Left ventricle myocardium inferior (tissue), 1 donor: ENCODE results near the gene DDX1. TPM values are rescaled to one million over a fixed set of nuclear protein-coding genes. Genes with fewer than 3 reads are reported as not detected.
"Not testable (repeated sequence)": the region's sequence is repeated elsewhere in the genome, so short reads cannot be mapped to it uniquely, and the experiment has no call there.

ENCODE experiments used
- DNase-seq: peaks from one replicate; pipeline ENCODE4 v3.0.0-alpha.2; 2020
- H3K27ac ChIP-seq: fragments of 200-600 bp; replicated peaks from 2 replicates; pipeline ENCODE4 v1.8.0; 2021
- H3K27me3 ChIP-seq: fragments of 200-600 bp; 2 replicates; pipeline ENCODE4 v1.8.0; 2021; ENCODE audit warnings: low read depth
- H3K36me3 ChIP-seq: fragments of 200-600 bp; 2 replicates; pipeline ENCODE4 v1.8.0; 2021
- H3K4me1 ChIP-seq: fragments of 200-600 bp; 2 replicates; pipeline ENCODE4 v1.8.0; 2021
- H3K4me3 ChIP-seq: fragments of 200-600 bp; 2 replicates; pipeline ENCODE4 v1.8.0; 2021; ENCODE audit warnings: mild to moderate bottlenecking, moderate library complexity
- H3K9me3 ChIP-seq: fragments of 200-600 bp; replicated peaks from 2 replicates; pipeline ENCODE4 v1.8.0; 2021
- intact Hi-C: fragments of 100-400 bp; cut with micrococcal nuclease; formaldehyde crosslinking; loops from one replicate; pipeline ENCODE4 v1.11.0; 2022
- total RNA-seq: library from RNA; stranded (reverse); fragmentation: NEBNext Ultra II Directional; extraction: Animal tissue kit (Norgen Biotek cat#: 25700); gene quantifications from one replicate; pipeline ENCODE4 v1.2.1, GENCODE V29; 2021
- TF ChIP-seq, protein P1 (sequence below): fragments of 200-600 bp; IDR thresholded peaks from 2 replicates; pipeline ENCODE4 v1.8.0; 2021; ENCODE audit warnings: antibody characterized with exemption, mild to moderate bottlenecking, borderline replicate concordance
- donor health status: DM: no; HTN: yes; CAD: no; lungs with severe emphysema.

DDX1 gene
- total RNA-seq, 1 donor from 2014 or later: 156 TPM

DNA sequence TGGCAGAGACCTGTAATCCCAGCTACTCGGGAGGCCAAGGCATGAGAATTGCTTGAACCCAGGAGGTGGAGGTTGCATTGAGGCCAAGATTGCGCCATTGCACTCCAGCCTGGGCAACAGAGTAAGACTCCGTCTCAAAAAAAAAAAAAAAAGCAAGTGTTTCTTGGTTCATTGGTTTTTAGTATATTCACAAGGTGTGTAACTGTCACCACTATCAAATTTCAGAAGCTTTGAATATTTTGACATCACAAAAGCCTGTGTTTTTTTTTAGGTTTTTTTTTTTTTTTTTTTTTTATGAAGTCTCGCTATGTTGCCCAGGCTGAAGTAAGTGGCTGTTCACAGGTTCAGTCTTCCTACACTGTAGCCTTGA lies 16.7 kb downstream of the DDX1 start:
- H3K36me3 ChIP-seq: peaks cover 76% of the 10 kb centered on the region
- TF ChIP-seq, protein P1, sequence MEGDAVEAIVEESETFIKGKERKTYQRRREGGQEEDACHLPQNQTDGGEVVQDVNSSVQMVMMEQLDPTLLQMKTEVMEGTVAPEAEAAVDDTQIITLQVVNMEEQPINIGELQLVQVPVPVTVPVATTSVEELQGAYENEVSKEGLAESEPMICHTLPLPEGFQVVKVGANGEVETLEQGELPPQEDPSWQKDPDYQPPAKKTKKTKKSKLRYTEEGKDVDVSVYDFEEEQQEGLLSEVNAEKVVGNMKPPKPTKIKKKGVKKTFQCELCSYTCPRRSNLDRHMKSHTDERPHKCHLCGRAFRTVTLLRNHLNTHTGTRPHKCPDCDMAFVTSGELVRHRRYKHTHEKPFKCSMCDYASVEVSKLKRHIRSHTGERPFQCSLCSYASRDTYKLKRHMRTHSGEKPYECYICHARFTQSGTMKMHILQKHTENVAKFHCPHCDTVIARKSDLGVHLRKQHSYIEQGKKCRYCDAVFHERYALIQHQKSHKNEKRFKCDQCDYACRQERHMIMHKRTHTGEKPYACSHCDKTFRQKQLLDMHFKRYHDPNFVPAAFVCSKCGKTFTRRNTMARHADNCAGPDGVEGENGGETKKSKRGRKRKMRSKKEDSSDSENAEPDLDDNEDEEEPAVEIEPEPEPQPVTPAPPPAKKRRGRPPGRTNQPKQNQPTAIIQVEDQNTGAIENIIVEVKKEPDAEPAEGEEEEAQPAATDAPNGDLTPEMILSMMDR: no peak

DNA sequence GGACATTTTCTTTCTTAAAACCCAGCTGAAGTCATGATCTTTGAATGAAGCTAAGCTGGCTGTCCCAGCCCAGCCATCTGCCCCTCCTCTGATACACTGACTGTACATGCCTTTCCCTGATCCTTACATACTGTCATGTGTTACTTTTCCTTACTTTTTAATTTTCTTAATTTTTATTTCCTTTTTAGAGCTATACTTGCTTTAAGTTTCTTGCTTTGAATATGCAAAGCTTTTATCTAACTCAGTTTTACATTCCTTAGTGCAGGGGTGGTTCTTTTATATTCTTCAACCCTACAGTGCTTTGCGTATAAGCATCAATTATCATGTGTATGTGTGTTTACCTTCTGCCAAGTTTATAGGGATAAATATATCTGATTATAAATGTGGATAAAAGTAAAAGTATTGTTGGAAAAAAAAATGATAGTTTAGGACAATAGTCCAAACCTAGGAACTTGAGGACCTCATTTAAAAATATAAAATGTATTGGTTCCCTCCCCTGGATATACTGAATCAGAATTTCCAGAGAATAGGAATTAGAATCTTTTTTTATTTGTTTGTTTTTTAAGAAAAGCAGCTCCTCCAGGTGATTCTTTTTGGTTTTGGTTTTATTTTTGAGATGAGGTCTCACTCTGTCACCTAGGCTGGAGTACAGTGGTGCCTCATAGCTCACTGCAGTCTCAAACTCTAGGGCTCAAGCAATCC lies 17.8 kb downstream of the DDX1 start:
- intact Hi-C loops: no loop called here

More for the DNA sequence above, 16.7 kb downstream of the DDX1 start:
- no peaks in the 10 kb centered on the region for H3K27me3 ChIP-seq
- no peak overlapping the region for H3K4me3 ChIP-seq
- intact Hi-C loops: no loop called here
- H3K27ac ChIP-seq: no peak overlapping the region
- H3K9me3 ChIP-seq: no peaks in the 10 kb centered on the region
- DNase-seq: no peak
- H3K4me1 ChIP-seq: no peaks in the 10 kb centered on the region

DNA sequence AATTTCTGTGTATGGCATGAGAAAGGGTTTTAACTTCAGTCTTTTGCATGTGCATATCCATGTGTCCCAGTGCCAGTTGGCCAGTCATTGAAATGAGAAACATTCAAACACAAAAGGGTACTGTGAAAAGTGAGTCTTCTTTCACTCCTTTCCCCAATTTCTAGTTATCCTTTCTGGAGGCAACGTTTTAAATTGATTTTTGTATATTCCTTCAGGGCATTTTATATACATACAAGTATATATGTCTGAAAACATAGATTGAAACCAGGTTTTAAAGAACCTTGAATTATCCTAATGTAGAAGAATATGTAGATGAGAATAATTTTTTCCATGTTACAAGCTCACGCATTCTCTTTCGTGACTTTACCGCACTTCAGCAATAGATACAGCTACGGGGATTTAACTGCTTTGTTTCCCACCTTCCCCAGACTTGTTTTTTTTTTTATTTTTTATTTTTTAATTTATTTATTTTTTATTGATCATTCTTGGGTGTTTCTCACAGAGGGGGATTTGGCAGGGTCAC lies 18.8 kb downstream of the DDX1 start:
- Histone ChIP-seq H3K27ac (no peak overlapping the region), H3K36me3 (peaks cover 75% of the 10 kb centered on the region), H3K9me3 (no peaks in the 10 kb centered on the region), H3K4me3 (no peak overlapping the region), H3K27me3 (no peaks in the 10 kb centered on the region), H3K4me1 (peaks cover 8% of the 10 kb centered on the region)
- TF ChIP-seq, protein P1: no peak
- DNase-seq: no peak
- intact Hi-C loops: no loop called here

More for the DNA sequence above, 17.8 kb downstream of the DDX1 start:
- TF ChIP-seq, protein P1: no peak
- no peak overlapping the region for H3K27ac ChIP-seq
- no peak for DNase-seq
- no peak overlapping the region for H3K4me3 ChIP-seq
- H3K4me1 ChIP-seq: peaks cover under 1% of the 10 kb centered on the region
- H3K9me3 ChIP-seq: no peaks in the 10 kb centered on the region
- H3K36me3 ChIP-seq: peaks cover 76% of the 10 kb centered on the region
- no peaks in the 10 kb centered on the region for H3K27me3 ChIP-seq

GRCh38 chr2:15612101-15612500 lies 20.4 kb downstream of the DDX1 start:
- peaks cover 75% of the 10 kb centered on the region for H3K36me3 ChIP-seq
- H3K27ac ChIP-seq, H3K27me3 ChIP-seq, DNase-seq, H3K4me1 ChIP-seq, intact Hi-C loops, H3K4me3 ChIP-seq, H3K9me3 ChIP-seq: not testable (repeated sequence)

DNA sequence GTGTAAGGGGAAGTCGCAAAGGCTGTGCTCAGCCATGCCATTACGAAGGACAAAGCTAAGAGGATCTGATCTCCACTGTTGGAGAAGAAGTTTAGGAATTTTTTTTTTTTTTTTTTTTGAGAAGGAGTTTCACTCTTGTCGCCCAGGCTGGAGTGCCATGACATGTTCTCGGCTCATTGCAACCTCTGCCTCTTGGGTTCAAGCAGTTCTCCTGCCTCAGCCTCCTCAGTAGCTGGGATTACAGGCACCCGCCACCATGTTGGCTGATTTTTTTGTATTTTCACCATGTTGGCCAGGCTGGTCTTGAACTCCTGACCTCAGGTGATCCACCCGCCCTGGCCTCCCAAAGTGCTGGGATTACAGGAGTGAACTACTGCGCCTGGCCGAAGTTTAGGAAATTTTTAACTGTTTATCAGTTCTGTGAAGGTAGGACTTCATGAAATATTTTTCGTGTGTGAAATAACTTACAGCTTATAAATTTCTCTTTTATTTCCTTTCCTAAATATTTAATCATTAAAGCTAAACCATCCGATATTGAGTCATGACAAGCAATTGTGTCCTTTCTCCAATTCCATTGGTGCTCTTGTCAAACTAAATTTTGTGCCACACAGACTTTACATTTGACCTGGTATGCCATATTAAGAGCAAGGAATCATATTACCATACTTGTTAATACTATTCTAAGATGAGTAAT lies 22.2 kb downstream of the DDX1 start:
- no peak for DNase-seq
- H3K4me1 ChIP-seq: peaks cover 8% of the 10 kb centered on the region
- H3K9me3 ChIP-seq: no peaks in the 10 kb centered on the region
- H3K27me3 ChIP-seq: no peaks in the 10 kb centered on the region
- H3K27ac ChIP-seq: no peak overlapping the region
- H3K4me3 ChIP-seq: no peak overlapping the region
- TF ChIP-seq, protein P1: no peak
- H3K36me3 ChIP-seq: peaks cover 73% of the 10 kb centered on the region
- intact Hi-C loops: no loop called here
